Endodermal cell (in vitro differentiated cells): Measurements from ENCODE around the gene HLA-DPA1. TPM values are rescaled to one million over a fixed set of nuclear protein-coding genes. Genes with fewer than 3 reads are reported as not detected.

Experiments
- DNase-seq: peaks from one replicate; pipeline ENCODE4 v3.0.0-alpha.2; 2017
- H3K27ac ChIP-seq: 2 replicates; pipeline ENCODE4 v1.5.1; 2013; ENCODE audit warnings: mild to moderate bottlenecking, low read depth, low read length, moderate library complexity
- H3K27me3 ChIP-seq: 2 replicates; pipeline ENCODE4 v1.6.1; 2013; ENCODE audit warnings: mild to moderate bottlenecking, low read length, moderate library complexity; ENCODE audit not compliant: insufficient read depth, control insufficient read depth, poor library complexity, severe bottlenecking
- H3K36me3 ChIP-seq: 2 replicates; pipeline ENCODE4 v1.7.0; 2013; ENCODE audit warnings: mild to moderate bottlenecking, low read length, moderate library complexity; ENCODE audit not compliant: control insufficient read depth, insufficient read depth
- H3K4me1 ChIP-seq: one replicate; pipeline ENCODE4 v1.7.0; 2013; ENCODE audit warnings: low read length; ENCODE audit not compliant: control insufficient read depth, insufficient read depth
- H3K4me3 ChIP-seq: 2 replicates; pipeline ENCODE4 v1.5.1; 2013; ENCODE audit warnings: mild to moderate bottlenecking, low read length, moderate library complexity
- H3K9ac ChIP-seq: 2 replicates; pipeline ENCODE4 v1.6.1; 2013; ENCODE audit warnings: mild to moderate bottlenecking, low read length, moderate library complexity; ENCODE audit not compliant: poor library complexity, severe bottlenecking; ENCODE audit errors: extremely low read depth
- H3K9me3 ChIP-seq: 2 replicates; pipeline ENCODE4 v1.6.1; 2013; ENCODE audit warnings: mild to moderate bottlenecking, low read length, moderate library complexity; ENCODE audit not compliant: control insufficient read depth
- H3K27ac Mint-ChIP-seq: 2 replicates; pipeline ENCODE4 v1.8.0; 2020; ENCODE audit warnings: mixed read lengths
- H3K27me3 Mint-ChIP-seq: 2 replicates; pipeline ENCODE4 v1.8.0; 2021; ENCODE audit warnings: mild to moderate bottlenecking, mixed read lengths; ENCODE audit not compliant: insufficient read depth
- H3K36me3 Mint-ChIP-seq: 2 replicates; pipeline ENCODE4 v1.8.0; 2020; ENCODE audit warnings: low read depth, mixed read lengths
- H3K4me1 Mint-ChIP-seq: 2 replicates; pipeline ENCODE4 v1.8.0; 2020; ENCODE audit warnings: mixed read lengths
- H3K4me3 Mint-ChIP-seq: 2 replicates; pipeline ENCODE4 v1.8.0; 2020; ENCODE audit warnings: mild to moderate bottlenecking, moderate library complexity, mixed read lengths
- H3K9me3 Mint-ChIP-seq: 2 replicates; pipeline ENCODE4 v1.8.0; 2020; ENCODE audit warnings: mild to moderate bottlenecking, mixed read lengths
- WGBS, 2 experiments: methylation state at CpG; one replicate each; pipeline versions ENCODE4 v1.1.5 to v1.1.7; 2013; ENCODE audit warnings: missing lambda C conversion rate in 2 of 2, mixed read lengths in 1 of 2; ENCODE audit not compliant: insufficient coverage in 1 of 2, insufficient read length in 1 of 2; 5-methylcytosine and 5-hydroxymethylcytosine counted together
- long read RNA-seq, 4 experiments: library from polyadenylated mRNA in 2 of 4; library from RNA in 1 of 4; library from capped mRNA in 1 of 4; stranded (forward) in 3 of 4; unstranded in 1 of 4; transcript quantifications; one replicate each; pipeline ENCODE4 v2.0.0, GENCODE V29; 2020 to 2021; ENCODE audit warnings: inconsistent platforms in 1 of 4
- polyA plus RNA-seq, 2 experiments: library from polyadenylated mRNA; stranded (reverse); fragments of 50-300 nt; gene quantifications; one replicate each; pipeline ENCODE4 v1.2.3, GENCODE V29; 2013
- total RNA-seq, 2 donors: library from RNA; stranded (reverse); fragmentation: NEBNext Ultra II Directional in 1 of 2; extraction: Animal tissue kit (Norgen Biotek cat#: 25700) in 1 of 2; gene quantifications; 2 replicates in 1 of 2; 3 replicates in 1 of 2; pipeline ENCODE4 v1.2.1, GENCODE V29; 2021
- TF ChIP-seq, protein P1 (sequence below): fragments of 200-600 bp; sonication (generic); conservative IDR thresholded peaks from 2 replicates; pipeline ENCODE4 v1.5.0; 2021; ENCODE audit warnings: antibody characterized with exemption, mild to moderate bottlenecking

Gene HLA-DPA1
- total RNA-seq, result 1 to 10 TPM; 1.7 to 1.9 TPM
- polyA plus RNA-seq (2013, experiment 1 of 2), result 1.0 TPM
- polyA plus RNA-seq (2013, experiment 2 of 2), result 1.0 TPM
- long read RNA-seq, experiment 1, partial matches to known transcripts, result 1 of 1 reads
- long read RNA-seq, experiment 1, other reads (novel, unspliced or antisense), result 0 of 1 reads
- long read RNA-seq, experiment 2, result 0 reads
- long read RNA-seq, experiment 3, partial matches to known transcripts, result 1 of 7 reads
- long read RNA-seq, experiment 3, other reads (novel, unspliced or antisense), result 4 of 7 reads
- long read RNA-seq, experiment 4, partial matches to known transcripts, result 1 of 2 reads
- long read RNA-seq, experiment 4, other reads (novel, unspliced or antisense), result 1 of 2 reads

DNA sequence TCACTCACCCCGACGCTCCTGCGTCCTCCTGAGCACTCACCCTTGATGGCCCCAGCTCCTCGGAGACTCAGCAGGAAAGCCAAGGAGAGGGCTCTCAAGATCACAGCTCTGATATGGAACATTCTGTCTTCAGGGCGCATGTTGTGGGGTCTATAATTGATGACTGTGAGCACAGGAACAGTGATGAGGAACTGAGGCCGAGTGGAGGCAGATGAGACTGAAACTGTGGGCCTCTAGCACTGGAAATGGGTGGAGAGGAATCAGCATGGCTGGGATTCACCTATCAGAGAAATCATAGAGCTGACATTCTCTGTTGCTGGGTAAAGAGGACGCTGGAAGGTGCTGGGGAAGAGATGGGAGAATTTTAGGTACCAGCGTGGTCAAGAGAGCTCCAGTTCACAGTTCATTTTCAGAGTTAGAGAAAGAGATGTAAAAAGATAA, at the start of gene HLA-DPA1:
HLA-DPA1 (minus strand) TSS at position 219 of the 441 bp plus-strand sequence.
- H3K4me3 ChIP-seq, result no peak within 1 kb of the TSS
- Mint-ChIP-seq H3K4me1 (peaks cover 1% of the 10 kb centered on the region), H3K9me3 (no peaks in the 10 kb centered on the region), H3K27me3 (peaks cover 8% of the 10 kb centered on the region), H3K27ac (no peak within 1 kb of the TSS), H3K4me3 (no peak within 1 kb of the TSS), H3K36me3 (no peaks in the 10 kb centered on the region)
- H3K4me1 ChIP-seq, result no peaks in the 10 kb centered on the region
- no peak within 1 kb of the TSS for H3K9ac ChIP-seq
- no peaks in the 10 kb centered on the region for H3K9me3 ChIP-seq
- TF ChIP-seq, protein P1, sequence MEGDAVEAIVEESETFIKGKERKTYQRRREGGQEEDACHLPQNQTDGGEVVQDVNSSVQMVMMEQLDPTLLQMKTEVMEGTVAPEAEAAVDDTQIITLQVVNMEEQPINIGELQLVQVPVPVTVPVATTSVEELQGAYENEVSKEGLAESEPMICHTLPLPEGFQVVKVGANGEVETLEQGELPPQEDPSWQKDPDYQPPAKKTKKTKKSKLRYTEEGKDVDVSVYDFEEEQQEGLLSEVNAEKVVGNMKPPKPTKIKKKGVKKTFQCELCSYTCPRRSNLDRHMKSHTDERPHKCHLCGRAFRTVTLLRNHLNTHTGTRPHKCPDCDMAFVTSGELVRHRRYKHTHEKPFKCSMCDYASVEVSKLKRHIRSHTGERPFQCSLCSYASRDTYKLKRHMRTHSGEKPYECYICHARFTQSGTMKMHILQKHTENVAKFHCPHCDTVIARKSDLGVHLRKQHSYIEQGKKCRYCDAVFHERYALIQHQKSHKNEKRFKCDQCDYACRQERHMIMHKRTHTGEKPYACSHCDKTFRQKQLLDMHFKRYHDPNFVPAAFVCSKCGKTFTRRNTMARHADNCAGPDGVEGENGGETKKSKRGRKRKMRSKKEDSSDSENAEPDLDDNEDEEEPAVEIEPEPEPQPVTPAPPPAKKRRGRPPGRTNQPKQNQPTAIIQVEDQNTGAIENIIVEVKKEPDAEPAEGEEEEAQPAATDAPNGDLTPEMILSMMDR, result no peak
- WGBS, 2 experiments, result 85 to 88% methylated on average over 5 to 8 of the region's 8 CpGs
- peak; percentile 66 for DNase-seq
- H3K36me3 ChIP-seq, result no peaks in the 10 kb centered on the region
- H3K27ac ChIP-seq, result no peak within 1 kb of the TSS
- H3K27me3 ChIP-seq, result peaks cover 8% of the 10 kb centered on the region

- H3K4me3 Mint-ChIP-seq, result no peak overlapping the region
- Histone ChIP-seq H3K4me1 (no peaks in the 10 kb centered on the region), H3K9ac (no peak overlapping the region), H3K27me3 (no peaks in the 10 kb centered on the region), H3K27ac (no peak overlapping the region), H3K36me3 (no peaks in the 10 kb centered on the region), H3K4me3 (peak overlapping the region; percentile 64), H3K9me3 (peaks cover 22% of the 10 kb centered on the region)
- no peak for DNase-seq
- peaks cover 12% of the 10 kb centered on the region for H3K36me3 Mint-ChIP-seq
- peaks cover 31% of the 10 kb centered on the region for H3K9me3 Mint-ChIP-seq
- WGBS, 2 experiments, result 78 to 84% methylated on average over 1 to 6 of the region's 6 CpGs
- no peaks in the 10 kb centered on the region for H3K27me3 Mint-ChIP-seq
- TF ChIP-seq, protein P1, result no peak
- H3K4me1 Mint-ChIP-seq, result peaks cover 38% of the 10 kb centered on the region
- peak overlapping the region; percentile 79 for H3K27ac Mint-ChIP-seq
Observed at GRCh38 chr6:33123181-33123580, 49.7 kb upstream of the HLA-DPA1 start.

- DNase-seq, result no peak
- Histone ChIP-seq H3K27ac (no peak overlapping the region), H3K4me3 (no peak overlapping the region), H3K4me1 (no peaks in the 10 kb centered on the region), H3K9ac (no peak overlapping the region), H3K27me3 (peaks cover 28% of the 10 kb centered on the region), H3K9me3 (peaks cover 22% of the 10 kb centered on the region), H3K36me3 (no peaks in the 10 kb centered on the region)
- Mint-ChIP-seq H3K36me3 (peaks cover 12% of the 10 kb centered on the region), H3K4me3 (no peak overlapping the region), H3K27me3 (peaks cover 29% of the 10 kb centered on the region), H3K4me1 (peaks cover 49% of the 10 kb centered on the region), H3K9me3 (peaks cover 29% of the 10 kb centered on the region), H3K27ac (no peak overlapping the region)
- TF ChIP-seq, protein P1, result no peak
- 60 to 71% methylated on average over 1 to 3 of the region's 3 CpGs for WGBS, 2 experiments
Observed at GRCh38 chr6:33120001-33120400, 46.6 kb upstream of the HLA-DPA1 start.
